ENCODE results near the gene SEMA5A. TPM values are rescaled to one million over a fixed set of nuclear protein-coding genes. Genes with fewer than 3 reads are reported as not detected.

Gene SEMA5A
- total RNA-seq, 2 experiments from 2014 or later = not detected

GRCh38 chr5:9452181-9452580 is 93.7 kb downstream of the SEMA5A start:
- intact Hi-C loops (cut with micrococcal nuclease) = no loop called here
- ChIA-PET CTCF (no interaction called here), POLR2A (no interaction called here)
- Mint-ChIP-seq H3K27ac (no peak overlapping the region), H3K4me3 (no peak overlapping the region), H3K27me3 (no peaks in the 10 kb centered on the region), H3K36me3 (ENCODE audit: low read depth) (no peaks in the 10 kb centered on the region), H3K4me1 (ENCODE audit: low read depth) (no peaks in the 10 kb centered on the region), H3K9me3 (peaks cover 15% of the 10 kb centered on the region)
- TF ChIP-seq CTCF (IDR thresholded peaks at IDR 0.05) = no peak
- ATAC-seq = no peak
- no peak for DNase-seq

- DNase-seq (no peak), ATAC-seq (no peak)
- H3K4me1 Mint-ChIP-seq (ENCODE audit: low read depth) = no peaks in the 10 kb centered on the region
- no peak overlapping the region for H3K4me3 Mint-ChIP-seq
- ChIA-PET POLR2A (no interaction called here), CTCF (no interaction called here)
- no peaks in the 10 kb centered on the region for H3K27me3 Mint-ChIP-seq
- intact Hi-C loops (cut with micrococcal nuclease) = no loop called here
- TF ChIP-seq CTCF (IDR thresholded peaks at IDR 0.05) = no peak
- H3K27ac Mint-ChIP-seq = no peak overlapping the region
- no peaks in the 10 kb centered on the region for H3K36me3 Mint-ChIP-seq (ENCODE audit: low read depth)
- peaks cover 15% of the 10 kb centered on the region for H3K9me3 Mint-ChIP-seq
Measured at GRCh38 chr5:9451037-9451436, 94.8 kb downstream of the SEMA5A start.

GRCh38 chr5:9447691-9448090 is 98.2 kb downstream of the SEMA5A start:
- Mint-ChIP-seq H3K4me3 (no peak overlapping the region), H3K9me3 (peaks cover 17% of the 10 kb centered on the region), H3K27ac (no peak overlapping the region), H3K36me3 (ENCODE audit: low read depth) (no peaks in the 10 kb centered on the region), H3K27me3 (no peaks in the 10 kb centered on the region), H3K4me1 (ENCODE audit: low read depth) (no peaks in the 10 kb centered on the region)
- CTCF ChIA-PET = no interaction called here
- intact Hi-C loops (cut with micrococcal nuclease) = no loop called here
- no peak for DNase-seq
- POLR2A ChIA-PET = no interaction called here
- no peak for TF ChIP-seq CTCF (IDR thresholded peaks at IDR 0.05)
- no peak for ATAC-seq

GRCh38 chr5:9445826-9446388 is 100.0 kb downstream of the SEMA5A start:
- intact Hi-C loops (cut with micrococcal nuclease) = no loop called here
- ChIA-PET POLR2A (no interaction called here), CTCF (no interaction called here)
- ATAC-seq (no peak), DNase-seq (no peak)
- Mint-ChIP-seq H3K9me3 (peaks cover 22% of the 10 kb centered on the region), H3K4me3 (no peak overlapping the region), H3K27me3 (no peaks in the 10 kb centered on the region), H3K4me1 (ENCODE audit: low read depth) (no peaks in the 10 kb centered on the region), H3K36me3 (ENCODE audit: low read depth) (no peaks in the 10 kb centered on the region), H3K27ac (no peak overlapping the region)
- TF ChIP-seq CTCF (IDR thresholded peaks at IDR 0.05) = no peak

- no peak for TF ChIP-seq CTCF (IDR thresholded peaks at IDR 0.05)
- H3K4me3 Mint-ChIP-seq = no peak overlapping the region
- DNase-seq = no peak
- ATAC-seq = no peak
- peaks cover 21% of the 10 kb centered on the region for H3K9me3 Mint-ChIP-seq
- no peaks in the 10 kb centered on the region for H3K27me3 Mint-ChIP-seq
- no peaks in the 10 kb centered on the region for H3K4me1 Mint-ChIP-seq (ENCODE audit: low read depth)
- CTCF ChIA-PET = no interaction called here
- H3K27ac Mint-ChIP-seq = no peak overlapping the region
- intact Hi-C loops (cut with micrococcal nuclease) = no loop called here
- POLR2A ChIA-PET = no interaction called here
- no peaks in the 10 kb centered on the region for H3K36me3 Mint-ChIP-seq (ENCODE audit: low read depth)
Measured at GRCh38 chr5:9444346-9444745, 101.5 kb downstream of the SEMA5A start.
